ELF-1 (cell line): Measurements from ENCODE around the gene CARS1.
"Not testable (repeated sequence)": the region's sequence is repeated elsewhere in the genome, so short reads cannot be mapped to it uniquely, and the experiment has no call there.

Experiments used
- DNase-seq: peaks from one replicate; pipeline ENCODE4 v3.0.0-alpha.2; 2016; ENCODE audit warnings: low read depth, low spot score

Gene CARS1

GRCh38 chr11:3090096-3090901 lies 33.1 kb upstream of the CARS1 start:
- no peak for DNase-seq

DNA sequence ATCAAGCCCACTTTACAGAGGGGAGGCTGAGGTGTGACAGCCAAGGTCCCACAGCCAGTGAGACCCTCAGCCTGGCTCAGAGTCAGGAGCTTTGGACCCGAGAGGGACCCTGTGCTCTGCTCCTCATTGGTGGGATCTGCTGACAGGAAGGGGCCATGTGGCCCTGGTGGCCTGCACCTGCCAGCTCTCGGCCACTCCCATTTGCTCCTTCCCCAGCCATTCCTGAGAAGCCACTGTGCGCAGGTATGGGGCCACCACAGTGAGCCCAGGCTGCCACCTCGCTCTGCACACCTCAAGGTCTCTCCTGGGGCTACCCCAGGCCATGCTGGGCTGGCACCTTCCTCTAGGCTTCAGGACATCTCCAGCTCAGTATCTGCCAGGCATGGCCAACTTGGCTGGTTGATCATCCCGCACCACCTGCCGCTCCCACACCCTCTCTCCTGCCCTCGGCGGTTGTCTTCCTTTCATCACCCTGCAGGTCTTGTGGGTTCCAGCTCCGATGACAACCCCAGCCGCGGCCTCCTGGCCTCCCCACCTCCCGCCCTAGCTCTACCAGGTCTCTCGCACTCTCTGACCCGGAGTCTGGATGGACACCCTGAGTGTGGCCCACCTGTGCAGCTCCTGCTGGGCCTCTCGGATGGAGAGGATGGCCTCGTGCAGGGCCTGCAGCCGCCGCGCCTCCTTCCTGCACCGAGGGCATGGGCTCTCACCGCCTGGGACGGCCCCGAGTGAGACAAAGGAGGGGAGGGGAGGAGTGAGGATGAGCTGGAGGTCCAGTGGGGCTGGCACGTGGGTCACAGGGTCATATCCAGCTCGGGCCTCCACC lies 32.2 kb upstream of the CARS1 start:
- no peak for DNase-seq

GRCh38 chr11:3088806-3089205 lies 31.6 kb upstream of the CARS1 start:
- DNase-seq = no peak

- no peak for DNase-seq
Measured at GRCh38 chr11:3087821-3088800, 30.9 kb upstream of the CARS1 start.

- no peak for DNase-seq
Measured at GRCh38 chr11:3087373-3087772, 30.1 kb upstream of the CARS1 start.

DNA sequence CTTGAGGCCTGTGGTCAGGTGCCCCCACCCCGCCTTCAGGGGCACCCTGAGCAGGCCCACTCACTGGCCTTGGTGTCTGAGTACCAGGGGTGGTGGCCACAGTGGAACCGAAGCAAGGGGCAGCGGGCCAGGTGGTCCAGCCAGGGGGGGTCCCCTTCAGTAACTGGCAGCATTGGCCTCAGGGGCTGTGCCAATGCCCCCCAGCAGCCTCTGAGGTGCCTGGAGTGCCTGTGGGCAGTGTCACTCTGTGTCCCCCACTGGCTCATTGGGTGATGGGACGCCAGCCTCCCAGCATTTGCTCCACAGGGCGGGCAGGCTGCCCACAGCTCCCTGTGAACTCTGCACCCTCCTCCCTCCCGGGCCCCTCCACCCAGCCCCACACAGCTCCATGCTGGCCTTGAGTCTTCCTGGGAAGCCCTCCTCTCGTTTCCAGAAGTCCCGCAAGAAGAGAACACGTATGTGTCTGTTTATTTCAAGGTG lies 29.5 kb upstream of the CARS1 start:
- no peak for DNase-seq

GRCh38 chr11:3086114-3086513 lies 28.9 kb upstream of the CARS1 start:
- DNase-seq = no peak

- DNase-seq = no peak
Measured at GRCh38 chr11:3085052-3085451, 27.8 kb upstream of the CARS1 start.

GRCh38 chr11:3083321-3083720 lies 26.1 kb upstream of the CARS1 start:
- DNase-seq = no peak

GRCh38 chr11:3081386-3081751 lies 24.1 kb upstream of the CARS1 start:
- no peak for DNase-seq

- no peak for DNase-seq
Measured at GRCh38 chr11:3080733-3081385, 23.6 kb upstream of the CARS1 start.

- DNase-seq = no peak
Measured at GRCh38 chr11:3080104-3080503, 22.9 kb upstream of the CARS1 start.

DNA sequence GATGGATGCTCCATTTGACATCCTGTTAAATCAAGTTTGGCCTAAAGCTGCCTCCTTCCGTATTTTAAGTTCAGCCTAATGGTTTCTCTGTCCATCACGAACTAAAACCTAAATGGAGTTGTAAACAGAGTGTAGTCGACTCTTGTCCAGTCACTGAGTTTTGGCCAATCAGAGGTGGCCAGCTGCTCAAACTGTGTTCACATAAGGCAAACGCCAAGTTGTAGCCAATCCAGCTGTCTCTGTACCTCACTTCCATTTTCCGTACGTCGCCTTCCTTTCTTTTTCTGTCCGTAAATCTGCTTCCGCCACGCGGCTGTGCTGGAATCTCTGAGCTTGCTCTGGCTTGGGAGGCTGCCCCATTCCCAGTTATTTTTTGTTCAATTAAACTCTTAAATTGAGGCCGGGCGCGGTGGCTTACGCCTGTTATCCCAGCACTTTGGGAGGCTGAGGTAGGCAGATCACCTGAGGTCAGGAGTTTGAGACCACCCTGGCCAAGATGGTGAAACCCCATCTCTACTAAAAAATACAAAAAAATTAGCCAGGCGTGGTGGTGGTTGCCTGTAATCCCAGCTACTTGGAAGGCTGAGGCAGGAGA lies 20.7 kb upstream of the CARS1 start:
- DNase-seq = no peak

- no peak for DNase-seq
Measured at GRCh38 chr11:3077189-3077836, 20.1 kb upstream of the CARS1 start.

GRCh38 chr11:3074912-3075589 lies 17.8 kb upstream of the CARS1 start:
- DNase-seq = no peak

DNA sequence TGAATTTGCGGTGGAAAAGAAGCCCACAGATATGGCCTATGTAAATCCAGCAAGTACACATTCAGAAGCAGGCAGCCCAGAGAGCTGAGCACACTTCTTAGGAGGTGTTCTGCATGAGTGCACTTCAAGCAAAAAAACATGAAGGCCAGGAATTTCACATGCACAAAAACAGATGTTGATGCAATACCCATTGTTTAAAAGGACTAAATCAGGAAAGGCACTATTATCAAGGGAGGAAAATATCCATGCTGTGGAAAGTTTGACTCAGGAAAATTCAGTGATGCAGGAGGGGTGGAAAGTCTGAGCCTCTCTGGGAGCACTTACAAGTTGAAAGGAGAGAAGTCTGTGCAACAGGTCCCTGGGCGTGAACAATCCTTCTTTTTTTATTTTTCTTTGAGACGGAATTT lies 15.8 kb upstream of the CARS1 start:
- DNase-seq = no peak

DNA sequence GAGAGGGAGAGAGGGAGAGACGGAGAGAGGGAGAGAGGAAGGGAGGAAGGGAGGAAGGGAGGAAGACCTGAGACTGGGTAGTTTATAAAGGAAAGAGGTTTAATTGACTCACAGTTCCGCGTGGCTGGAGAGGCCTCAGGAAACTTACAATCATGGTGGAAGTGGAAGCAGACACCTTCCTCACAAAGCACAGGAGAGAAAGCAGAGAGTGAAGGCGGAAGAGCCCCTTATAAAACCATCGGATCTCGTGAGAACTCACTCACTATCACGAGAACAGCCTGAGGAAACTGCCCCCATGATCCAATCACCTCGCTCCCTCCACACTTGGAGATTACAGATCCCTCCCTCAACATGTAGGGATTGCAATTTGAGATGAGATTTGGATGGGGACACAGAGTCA lies 12.2 kb upstream of the CARS1 start:
- no peak for DNase-seq

- DNase-seq = not testable (repeated sequence)
Measured at GRCh38 chr11:3066308-3066707, 9.1 kb upstream of the CARS1 start.

- DNase-seq = not testable (repeated sequence)
Measured at GRCh38 chr11:3064709-3065108, 7.5 kb upstream of the CARS1 start.

DNA sequence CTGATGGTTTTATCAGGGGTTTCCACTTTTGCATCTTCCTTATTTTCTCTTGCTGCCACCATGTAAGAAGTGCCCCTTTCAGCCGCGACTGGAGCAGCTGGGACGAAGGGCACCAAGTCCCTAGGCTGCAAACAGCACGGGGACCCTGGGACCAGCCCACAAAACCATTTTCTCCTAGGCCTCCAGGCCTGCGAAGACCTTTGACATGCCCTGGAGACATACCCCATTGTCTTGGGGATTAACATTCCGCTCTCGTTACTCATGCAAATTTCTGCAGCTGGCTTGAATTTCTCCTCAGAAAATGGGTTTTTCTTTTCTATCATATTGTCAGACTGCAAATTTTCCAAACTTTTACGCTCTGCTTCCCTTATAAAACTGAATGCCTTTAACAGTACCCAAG lies 6.7 kb upstream of the CARS1 start:
- DNase-seq = peak; percentile 85
